ENCODE measurements around the gene MGARP.
"Not testable (repeated sequence)": the region's sequence is repeated elsewhere in the genome, so short reads cannot be mapped to it uniquely, and the experiment has no call there.

The MGARP gene

GRCh38 chr4:139295206-139295941, 15.3 kb upstream of the MGARP start:
- peak; percentile 99 for DNase-seq (ENCODE audit: low read depth)

- no peak for DNase-seq (ENCODE audit: low read depth)
Measured at GRCh38 chr4:139286186-139286698, 6.2 kb upstream of the MGARP start.

- no peak for DNase-seq (ENCODE audit: low read depth)
Measured at GRCh38 chr4:139282721-139283075, 2.7 kb upstream of the MGARP start.

GRCh38 chr4:139282065-139282720, 2.2 kb upstream of the MGARP start:
- no peak for DNase-seq (ENCODE audit: low read depth)

- no peak for DNase-seq (ENCODE audit: low read depth)
Measured at GRCh38 chr4:139278912-139279759, 889 bp downstream of the MGARP start.

- no peak for DNase-seq (ENCODE audit: low read depth)
Measured at GRCh38 chr4:139278485-139278884, 1.5 kb downstream of the MGARP start.

GRCh38 chr4:139275281-139275735, 4.7 kb downstream of the MGARP start:
- no peak for DNase-seq (ENCODE audit: low read depth)

GRCh38 chr4:139274790-139275189, 5.2 kb downstream of the MGARP start:
- no peak for DNase-seq (ENCODE audit: low read depth)

- no peak for DNase-seq (ENCODE audit: low read depth)
Measured at GRCh38 chr4:139273835-139274234, 6.2 kb downstream of the MGARP start.

- no peak for DNase-seq (ENCODE audit: low read depth)
Measured at GRCh38 chr4:139267301-139267700, 12.7 kb downstream of the MGARP start.

GRCh38 chr4:139266583-139267257, 13.3 kb downstream of the MGARP start:
- peak; percentile 35 for DNase-seq (ENCODE audit: low read depth)

GRCh38 chr4:139266208-139266582, 13.8 kb downstream of the MGARP start:
- DNase-seq (ENCODE audit: low read depth) = no peak

- DNase-seq (ENCODE audit: low read depth) = no peak
Measured at GRCh38 chr4:139265654-139266053, 14.4 kb downstream of the MGARP start.

GRCh38 chr4:139256349-139256748, 23.7 kb downstream of the MGARP start:
- no peak for DNase-seq (ENCODE audit: low read depth)

- DNase-seq (ENCODE audit: low read depth) = not testable (repeated sequence)
Measured at GRCh38 chr4:139255581-139255980, 24.4 kb downstream of the MGARP start.

GRCh38 chr4:139253713-139254112, 26.3 kb downstream of the MGARP start:
- no peak for DNase-seq (ENCODE audit: low read depth)

GRCh38 chr4:139253046-139253445, 27.0 kb downstream of the MGARP start:
- DNase-seq (ENCODE audit: low read depth) = no peak

- no peak for DNase-seq (ENCODE audit: low read depth)
Measured at GRCh38 chr4:139247700-139248238, 32.3 kb downstream of the MGARP start.

- DNase-seq (ENCODE audit: low read depth) = no peak
Measured at GRCh38 chr4:139247241-139247640, 32.8 kb downstream of the MGARP start.

GRCh38 chr4:139246166-139246565, 33.9 kb downstream of the MGARP start:
- DNase-seq (ENCODE audit: low read depth) = no peak

- no peak for DNase-seq (ENCODE audit: low read depth)
Measured at GRCh38 chr4:139245590-139245989, 34.4 kb downstream of the MGARP start.

All from stimulated activated CD8-positive, alpha-beta memory T cell treated with anti-CD3 and anti-CD28 coated beads, Interleukin-12 subunit alpha, Interleukin-12 subunit beta, amount 100 ng/mL, for 1 hour (primary cell).